T-helper 2 cell (primary cell): ENCODE measurements around the gene HES3.
"Not testable (repeated sequence)": the region's sequence is repeated elsewhere in the genome, so short reads cannot be mapped to it uniquely, and the experiment has no call there.

ENCODE experiments used
- DNase-seq, 5 experiments: peaks; one replicate each; pipeline versions ENCODE4 v3.0.0 to v3.0.0-alpha.2; 2012 to 2022

The HES3 gene

DNA sequence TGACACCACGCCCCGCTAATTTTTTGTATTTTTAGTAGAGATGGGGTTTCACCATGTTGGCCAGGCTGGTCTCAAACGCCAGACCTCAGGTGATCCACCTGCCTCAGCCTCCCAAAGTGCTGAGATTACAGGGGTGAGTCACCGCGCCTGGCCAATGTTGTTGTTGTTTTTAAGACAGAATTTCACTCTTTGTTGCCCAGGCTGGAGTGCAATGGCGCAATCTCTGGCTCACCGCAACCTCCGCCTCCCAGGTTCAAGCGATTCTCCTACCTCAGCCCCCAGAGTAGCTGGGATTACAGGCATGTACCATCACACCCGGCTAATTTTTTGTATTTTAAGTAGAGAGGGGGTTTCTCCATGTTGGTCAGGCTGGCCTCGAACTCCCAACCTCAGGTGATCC lies 24.3 kb upstream of the HES3 start:
- DNase-seq: not testable (repeated sequence)

DNA sequence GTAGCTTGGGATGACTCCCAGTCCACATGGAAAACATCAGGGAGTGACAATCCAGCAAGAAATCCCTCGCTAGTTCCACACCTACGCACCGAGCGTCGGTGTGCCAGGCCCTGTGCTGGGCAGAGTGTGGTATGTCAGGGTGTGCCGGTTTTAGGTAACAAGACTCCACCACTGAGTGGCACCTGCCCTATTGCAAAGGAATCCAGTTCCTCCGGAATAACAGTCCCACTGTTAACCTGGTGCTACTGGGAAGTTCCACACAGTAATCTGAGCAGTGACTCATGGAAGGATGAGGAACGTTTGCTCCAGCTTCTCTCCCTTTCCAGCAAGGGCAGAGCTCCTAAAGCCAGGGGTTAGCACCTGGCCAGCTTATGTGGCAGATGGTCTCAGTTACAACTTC lies 23.7 kb upstream of the HES3 start:
- DNase-seq: no peak

DNA sequence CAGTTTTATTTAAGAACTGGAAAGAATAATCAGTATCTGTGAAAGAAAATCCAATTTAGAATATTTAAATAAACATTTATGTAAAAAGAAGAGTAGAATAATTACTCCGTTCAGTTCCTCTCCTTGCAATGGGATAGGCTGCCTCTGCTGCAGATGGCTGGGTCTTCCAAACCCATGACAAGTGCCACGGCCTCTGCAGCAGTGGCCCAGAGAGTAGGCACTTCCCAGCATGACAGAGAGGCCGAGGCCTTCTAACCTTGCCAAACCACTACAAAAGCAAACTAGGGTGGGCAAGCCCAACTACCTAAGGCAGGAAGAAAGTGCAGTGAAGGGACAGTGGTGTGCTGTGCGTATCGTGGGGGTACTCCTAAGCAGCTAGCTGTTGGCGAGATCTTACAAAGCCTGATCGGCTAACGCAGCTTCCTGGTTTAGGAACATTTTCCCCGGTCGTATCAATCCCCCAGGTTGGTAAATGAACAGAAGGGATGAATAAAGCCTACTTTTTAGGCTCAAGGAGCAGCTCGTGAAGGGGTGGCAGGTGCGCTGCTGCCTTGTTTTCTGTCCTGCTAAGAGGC lies 22.7 kb upstream of the HES3 start:
- DNase-seq: no peak

DNA sequence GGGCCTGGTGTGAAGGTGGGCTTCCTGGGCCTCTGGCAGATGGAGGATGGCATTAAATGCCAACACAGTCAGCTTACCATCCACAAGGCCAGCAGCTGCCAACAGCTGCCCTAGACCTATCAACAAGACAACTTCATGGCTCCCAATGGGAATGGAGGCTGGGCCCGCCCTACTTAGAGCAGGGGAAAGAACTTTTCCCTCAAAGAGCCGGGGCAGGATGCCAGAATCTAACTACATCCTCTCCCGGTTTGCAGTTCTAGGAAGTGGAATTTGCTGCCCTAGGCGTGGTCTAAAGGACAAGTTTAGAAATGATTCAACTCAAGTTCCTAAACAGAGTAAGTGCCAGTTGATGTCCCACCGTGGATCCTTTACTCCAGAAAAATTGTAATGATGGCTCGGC lies 21.3 kb upstream of the HES3 start:
- no peak for DNase-seq

DNA sequence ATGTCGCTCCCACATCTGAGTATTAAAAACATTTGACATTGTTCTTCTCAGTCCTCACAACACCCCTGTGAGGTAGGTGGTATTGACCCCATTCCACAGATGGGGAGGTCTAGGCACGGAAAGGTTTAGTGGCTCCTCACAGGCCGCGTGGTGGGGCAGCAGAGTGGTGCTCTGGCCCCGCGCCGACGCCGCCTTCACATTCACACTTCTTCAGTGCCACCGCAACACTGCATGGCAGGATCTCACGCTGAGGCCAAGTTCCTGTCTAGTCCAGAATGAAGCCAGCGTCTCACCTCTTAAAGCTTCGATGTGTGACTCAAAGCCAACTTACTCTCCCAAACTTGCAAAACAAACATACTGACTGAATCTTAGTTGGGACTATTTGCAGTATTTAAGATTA lies 20.4 kb upstream of the HES3 start:
- DNase-seq: no peak

DNA sequence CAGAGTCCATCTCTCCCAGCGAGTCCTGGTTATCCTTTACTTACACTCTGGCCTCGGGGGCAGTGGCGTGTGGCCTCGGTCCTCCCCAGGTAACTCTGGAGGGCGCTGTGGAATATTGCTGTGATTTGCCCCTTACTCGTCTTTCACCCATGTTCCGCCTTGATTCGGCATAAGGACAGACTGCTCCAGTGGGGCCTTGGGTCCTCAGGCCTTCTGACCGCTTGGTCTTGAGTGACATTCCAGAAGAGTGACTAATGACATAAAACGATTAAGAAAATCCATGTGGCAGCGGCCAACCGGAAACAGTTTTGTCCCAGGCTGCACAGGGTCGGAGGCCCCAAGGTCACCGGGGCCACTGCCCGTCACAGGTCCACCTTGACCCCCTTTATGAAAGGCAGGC lies 19.3 kb upstream of the HES3 start:
- DNase-seq: no peak

DNA sequence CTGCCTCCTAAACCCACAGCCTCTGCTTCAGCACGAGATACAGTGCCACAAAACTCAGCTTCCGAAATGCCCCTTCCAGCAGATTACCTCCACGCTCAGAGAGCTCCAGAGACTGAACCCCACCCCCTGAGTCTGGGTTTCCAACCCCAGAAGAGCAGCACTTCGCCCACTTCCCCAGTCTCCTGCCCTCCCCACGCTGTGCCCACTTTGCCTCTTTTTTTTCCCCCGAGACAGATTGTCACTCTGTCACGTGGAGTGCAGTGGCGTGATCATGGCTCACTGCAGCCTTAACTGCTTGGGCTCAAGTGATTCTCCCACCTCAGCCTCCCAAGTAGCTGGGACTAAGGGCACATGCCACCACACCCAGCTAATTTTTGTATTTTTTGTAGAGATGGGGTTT lies 18.3 kb upstream of the HES3 start:
- no peak for DNase-seq

DNA sequence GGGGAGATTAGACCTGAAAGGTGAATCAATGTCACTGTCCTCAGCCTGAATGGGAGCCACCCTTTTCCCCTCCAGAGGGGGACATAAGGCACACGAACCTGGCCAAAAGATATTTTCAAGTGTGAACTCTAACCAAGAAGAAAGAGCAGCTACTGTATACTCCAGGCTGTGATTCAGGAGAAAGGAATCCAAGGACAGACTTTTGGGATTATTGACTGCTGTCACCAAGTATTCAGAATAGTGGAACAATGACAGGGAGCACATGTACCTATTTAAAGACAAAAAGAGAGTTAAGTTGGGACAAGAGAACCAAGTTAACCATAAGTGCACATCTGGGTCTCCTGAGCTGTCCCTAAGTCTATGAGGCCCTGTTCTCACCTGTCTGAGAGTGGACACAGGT lies 10.6 kb upstream of the HES3 start:
- DNase-seq: no peak

DNA sequence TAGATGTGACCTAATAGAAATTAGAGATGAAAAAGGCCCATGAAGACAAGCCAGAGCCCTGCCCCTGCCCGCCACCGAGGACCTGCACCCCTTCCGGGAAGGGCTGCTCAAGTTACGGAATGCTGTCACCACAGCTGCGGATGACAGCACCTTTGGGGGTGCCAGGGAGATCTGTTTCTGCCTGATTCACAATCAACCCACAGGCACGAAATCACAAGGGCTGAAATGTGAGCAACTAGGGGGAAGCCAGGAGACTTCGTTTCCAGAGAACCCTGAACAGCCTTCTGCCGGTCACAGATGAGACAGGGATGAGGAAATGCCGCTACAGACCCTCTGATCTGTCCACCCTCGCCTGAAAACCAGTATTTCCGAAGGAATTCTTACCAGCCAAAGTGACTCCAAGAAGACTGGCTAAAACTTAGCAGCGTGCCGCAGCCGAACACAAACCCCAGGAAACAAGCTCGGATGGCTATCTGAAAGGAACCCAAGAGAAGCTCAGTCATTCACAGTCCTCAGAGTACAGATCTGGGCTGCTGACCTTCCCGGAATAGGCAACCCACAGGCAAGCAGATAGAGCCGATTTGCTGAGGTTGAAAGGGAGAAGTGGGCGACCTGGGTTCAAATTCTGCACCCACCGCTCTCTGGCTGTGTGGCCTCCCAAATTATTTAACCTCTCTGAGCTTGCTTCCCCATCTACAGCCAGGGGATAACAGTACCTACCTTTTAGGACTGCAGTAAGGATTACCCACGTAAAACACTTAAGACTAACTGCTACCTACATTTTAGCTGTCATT lies 9.3 kb upstream of the HES3 start:
- DNase-seq: no peak

DNA sequence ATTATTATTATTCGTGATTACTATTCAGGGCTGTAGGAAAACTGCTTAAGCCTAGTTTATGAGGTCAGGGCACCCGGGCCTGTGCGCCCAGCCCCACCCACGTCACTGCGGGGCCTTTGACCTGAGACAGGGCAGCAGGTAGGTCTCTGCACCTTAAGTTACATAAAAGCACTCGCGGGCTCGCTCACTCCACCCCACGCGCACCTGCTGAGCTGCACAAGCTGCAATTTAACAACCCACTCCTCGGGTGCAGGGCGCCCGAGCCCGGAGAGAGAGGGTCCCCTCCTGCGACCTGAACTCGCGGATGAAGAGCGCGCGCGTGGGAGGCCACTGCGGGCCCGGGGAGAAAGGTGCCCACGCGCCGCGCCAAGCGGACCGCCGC lies 8.7 kb upstream of the HES3 start:
- peak in 1 of 5 experiments; percentile 24 for DNase-seq

DNA sequence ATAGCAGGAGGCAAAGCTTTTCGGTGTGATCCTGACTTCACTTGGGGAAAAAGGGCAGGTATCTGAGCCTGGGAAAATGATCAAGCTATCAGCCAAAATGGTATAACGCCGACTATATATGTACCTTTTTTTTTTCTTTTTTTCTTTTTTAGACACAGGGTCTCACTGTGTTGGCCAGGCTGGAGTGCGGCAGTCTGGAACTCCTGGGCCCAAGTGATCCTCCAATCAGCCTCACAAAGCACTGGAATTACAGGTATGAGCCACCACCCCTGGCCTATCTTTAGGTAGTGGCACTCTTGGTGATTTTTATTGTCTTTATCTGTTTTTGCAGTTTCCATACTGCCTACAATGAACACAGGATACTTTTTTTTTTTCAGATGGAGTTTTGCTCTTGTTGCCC lies 6.9 kb upstream of the HES3 start:
- no peak for DNase-seq

DNA sequence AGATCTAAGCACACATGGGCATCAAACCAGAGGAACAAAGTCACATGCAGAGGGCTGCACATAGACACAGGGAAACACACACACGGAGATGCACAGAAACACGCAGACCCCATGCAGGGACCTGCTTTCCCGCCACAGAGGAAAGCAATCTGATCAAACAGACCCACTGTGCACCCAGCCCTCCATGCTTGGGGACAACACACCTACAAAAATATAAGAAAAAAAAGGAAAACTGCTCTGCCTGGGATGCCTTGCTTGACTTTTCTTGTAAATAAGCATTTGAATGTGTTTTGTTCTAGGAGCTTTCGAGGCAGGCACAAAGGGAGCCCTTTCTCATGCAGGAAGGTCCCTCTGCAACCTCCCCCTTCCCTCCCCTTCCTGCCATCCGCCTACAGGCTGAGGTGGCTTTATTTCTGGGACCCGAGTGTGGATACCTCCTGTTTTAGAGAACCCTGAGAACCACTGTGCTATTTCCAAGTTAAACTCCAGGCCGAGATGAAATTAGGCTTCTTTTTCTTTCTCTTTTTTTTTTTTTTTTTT lies 4.7 kb upstream of the HES3 start:
- DNase-seq: no peak

DNA sequence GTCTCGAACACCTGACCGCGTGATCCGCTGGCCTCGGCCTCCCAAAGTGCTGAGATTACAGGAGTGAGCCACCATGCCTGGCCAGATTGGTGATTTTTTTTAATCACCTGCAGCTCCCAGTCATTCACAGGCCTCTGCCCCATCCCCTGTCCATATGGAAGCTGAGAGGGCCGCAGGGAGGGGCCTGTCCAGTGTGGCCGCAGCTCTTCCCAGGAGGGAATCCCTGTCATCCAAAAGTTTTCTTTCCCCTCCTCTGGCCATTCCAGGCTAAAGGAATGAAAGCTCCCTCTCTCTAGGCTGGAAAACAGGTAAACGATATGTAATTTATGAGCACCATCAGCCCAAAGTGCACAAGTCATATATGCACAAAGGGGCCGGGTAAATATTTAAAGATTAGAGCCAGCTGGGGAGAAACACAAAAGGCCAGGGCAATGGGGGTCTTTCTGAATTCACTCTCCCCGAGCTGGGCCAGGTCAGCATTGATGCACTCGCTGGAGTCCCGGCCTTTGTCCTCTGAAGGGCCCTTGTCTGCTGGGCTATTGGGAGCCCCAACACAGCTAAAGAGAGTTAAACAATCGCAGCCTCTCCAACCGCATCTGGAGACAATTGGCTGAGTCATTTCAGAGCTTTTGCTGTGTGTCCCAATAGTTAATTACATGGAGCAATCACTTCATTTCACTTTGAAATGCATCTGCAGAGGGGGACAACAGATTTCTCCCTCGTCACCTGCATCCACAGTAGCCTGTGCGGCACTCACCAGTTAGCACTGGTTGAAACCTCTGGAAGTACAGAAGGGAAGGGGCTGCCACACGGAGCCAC lies 3.8 kb upstream of the HES3 start:
- no peak for DNase-seq

DNA sequence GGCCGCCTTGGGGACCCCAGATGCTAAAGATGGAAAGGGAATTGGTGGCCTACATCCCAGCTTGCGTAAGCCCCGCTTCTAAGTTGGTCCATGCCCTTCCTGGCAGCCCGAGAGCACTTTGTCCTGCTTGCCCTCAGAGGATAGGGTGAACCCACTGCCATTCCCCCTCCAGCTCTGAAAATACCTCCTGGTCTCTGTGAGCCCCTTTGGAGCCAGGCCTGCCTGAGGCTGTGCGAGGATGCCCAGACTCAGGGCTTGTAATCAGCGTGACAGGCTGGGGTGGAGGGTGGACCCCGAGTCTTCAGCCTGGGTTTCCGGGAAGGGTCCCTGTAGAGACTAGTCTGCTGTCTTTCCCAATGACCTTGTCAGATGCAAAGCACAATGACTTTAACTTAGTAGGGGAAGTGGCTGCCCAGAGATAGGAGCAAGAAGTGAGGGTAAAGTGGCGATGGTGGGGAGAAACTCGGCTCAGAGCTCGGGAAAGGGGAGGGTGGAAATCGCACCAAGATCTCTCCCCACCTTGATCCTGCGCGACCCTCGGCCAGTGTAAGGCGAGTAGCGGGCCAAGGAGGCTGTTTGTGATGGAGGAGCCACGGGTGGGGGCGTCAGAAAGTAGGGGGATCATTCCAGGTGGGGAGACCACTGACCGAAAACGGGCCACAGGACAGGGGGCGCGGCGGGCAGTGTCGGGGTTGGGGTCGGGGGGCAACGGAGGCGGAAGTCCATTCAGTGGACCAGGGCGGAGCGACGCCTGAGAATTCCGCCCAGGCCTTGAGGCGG lies 2.7 kb upstream of the HES3 start:
- no peak for DNase-seq

DNA sequence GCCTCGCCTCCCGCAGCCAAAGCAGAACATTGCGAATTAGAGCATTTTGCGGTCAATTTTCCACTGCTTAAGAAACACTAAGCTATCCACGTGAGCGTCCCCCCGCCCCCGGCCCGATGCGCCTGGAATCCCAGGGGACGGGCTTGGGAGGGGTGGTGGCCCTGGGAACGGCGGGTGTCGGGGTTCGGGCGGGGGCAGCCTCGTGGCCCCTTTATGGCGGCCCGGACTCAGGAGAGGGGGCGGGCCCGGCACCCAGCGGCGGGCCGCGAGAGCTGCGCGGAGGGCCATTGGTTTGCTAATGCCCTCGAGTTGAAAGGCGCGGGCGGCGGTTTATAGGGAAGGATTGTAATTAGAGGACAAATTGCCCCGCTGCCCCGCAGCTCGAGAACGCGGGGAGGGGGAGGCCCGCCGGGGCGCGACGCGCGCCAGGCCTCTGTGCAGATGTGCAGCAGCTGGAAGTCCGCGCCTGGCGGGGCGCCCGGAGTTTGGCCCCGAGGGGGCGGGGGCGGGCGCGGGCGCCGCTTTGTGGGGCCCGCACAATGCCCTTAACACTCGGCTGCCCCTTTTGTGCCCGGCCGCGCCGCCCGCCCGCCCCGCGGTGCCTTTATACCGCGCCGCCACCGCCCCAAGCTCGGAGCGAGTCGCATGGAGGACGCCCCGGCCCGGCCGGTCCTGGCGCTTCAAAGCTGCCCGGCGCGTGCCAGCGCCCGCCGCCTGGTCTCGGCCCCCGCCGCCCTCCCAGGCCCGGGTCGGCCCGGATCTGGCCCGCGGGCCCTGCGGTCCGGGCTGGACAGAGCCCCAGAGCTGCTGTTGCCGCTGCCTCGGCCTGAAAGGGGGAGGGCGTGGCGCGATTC lies 1.9 kb upstream of the HES3 start:
- no peak for DNase-seq

DNA sequence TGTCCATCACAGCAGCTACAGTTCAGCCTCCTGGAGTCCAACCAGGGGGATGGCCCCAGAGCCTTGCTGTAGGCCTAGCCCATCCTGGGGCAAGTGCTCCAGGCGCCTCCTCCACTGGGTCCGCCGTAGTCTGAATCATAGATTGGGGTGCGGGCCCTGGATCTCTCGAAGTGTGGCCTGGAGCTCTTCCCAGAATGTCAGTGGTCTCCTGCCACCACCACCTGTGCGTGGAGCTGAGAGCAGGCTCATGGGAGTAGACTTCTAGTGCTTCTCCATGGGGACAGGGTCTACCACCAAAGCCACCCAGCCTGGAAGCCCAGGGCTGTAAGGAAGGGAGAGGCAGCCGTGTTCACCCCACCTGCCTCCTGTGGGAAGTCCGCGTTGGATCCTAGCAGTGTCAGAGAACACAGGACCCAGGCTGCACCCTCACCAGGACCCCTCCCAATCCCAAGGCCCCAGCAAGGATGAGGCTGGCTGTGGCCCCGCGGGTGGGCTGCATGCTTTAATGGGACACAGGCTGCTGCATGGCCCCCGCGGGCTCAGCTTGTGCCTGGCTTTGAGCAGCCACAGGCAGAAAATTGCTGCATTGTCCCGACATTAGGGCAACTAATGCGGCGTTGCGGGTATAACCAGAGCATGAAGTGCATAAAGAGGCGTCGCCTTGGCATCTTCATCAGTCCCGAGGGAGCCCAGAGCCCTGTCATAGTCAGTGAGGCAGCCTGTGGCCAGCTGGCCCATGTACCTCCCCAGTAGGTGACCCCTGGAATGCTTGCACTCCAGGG lies 735 bp upstream of the HES3 start:
- no peak for DNase-seq

DNA sequence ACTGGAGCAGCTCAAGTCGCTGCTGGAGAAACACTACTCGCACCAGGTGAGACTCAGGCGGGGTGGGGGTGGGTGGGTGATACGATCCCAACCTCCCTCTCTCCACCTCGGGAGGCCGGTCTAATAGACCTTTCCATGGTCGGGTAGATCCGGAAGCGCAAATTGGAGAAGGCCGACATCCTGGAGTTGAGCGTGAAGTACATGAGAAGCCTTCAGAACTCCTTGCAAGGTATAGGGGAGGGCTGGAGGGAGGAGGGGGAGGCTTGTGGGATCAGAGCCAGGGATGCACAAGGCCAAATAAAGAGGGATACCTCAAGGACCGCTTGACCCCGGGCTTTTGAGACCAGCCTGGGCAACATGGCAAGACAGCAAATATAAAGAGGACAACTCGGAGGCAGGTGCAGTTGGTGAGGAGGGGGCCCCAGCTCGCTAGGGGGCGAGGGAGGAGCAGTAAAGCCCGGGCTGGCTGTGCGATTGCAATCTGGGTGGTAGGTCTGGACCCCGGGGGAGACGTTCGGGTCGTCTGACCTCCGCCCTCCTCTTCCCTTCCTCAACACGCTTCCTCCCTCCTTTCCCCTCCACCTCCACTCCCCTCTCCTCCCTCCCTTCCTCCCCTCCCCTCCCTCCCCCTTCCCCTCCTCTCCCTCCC lies 546 bp downstream of the HES3 start:
- no peak for DNase-seq

DNA sequence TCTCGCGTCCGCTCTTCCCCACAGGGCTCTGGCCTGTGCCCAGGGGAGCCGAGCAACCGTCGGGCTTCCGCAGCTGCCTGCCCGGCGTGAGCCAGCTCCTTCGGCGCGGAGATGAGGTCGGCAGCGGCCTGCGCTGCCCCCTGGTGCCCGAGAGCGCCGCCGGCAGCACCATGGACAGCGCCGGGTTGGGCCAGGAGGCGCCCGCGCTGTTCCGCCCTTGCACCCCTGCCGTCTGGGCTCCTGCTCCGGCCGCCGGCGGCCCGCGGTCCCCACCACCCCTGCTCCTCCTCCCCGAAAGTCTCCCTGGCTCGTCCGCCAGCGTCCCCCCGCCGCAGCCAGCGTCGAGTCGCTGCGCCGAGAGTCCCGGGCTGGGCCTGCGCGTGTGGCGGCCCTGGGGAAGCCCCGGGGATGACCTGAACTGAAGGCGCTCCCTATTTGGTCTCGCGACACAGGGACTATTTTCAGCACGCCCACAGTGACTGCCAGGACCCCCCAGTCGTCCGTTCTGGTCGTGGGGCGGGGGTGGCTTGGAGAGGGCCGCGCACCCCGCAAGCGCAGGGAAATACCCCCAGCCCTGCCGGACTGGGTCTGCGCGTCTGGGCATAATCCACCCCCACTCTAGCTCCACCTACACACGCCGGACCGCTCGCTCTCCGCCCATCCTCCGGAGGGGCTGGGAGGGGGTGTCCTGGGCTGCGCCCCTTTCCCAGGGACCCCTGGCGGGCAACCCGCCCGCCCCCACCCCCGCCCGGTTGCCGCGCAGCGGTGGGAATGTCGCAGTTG lies 1.3 kb downstream of the HES3 start:
- DNase-seq: peak; percentile 61 to 79 (median 72)

DNA sequence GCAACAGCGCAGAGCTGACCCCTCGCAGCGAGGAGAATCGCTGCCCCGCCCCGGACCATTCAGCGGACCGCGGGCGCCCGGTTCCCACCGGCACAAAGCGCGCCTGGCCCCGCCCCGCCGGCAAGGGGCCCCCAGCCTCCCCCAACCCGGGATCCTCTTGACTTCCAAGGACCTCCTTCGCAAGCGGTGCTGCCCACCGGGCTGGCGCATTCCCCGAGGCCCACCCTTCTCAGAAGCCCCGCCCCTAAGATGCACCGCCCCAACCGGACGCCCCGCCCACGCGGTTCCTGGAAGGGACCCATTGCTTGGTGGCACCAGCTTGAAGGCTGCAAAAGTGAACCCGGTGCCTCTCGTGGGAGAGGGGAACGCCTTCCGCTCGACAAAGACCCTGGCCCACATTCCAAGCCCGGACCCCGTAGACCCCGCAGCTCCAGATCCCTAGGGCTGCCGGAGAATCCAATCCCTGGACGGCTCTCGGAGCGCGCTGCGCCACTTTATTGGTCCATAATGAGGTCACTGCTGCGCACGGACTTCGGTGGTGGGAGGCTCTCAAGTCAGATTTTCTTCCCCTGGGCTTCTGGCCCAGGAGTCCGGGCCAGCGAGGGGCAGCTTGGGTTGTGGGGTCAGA lies 2.0 kb downstream of the HES3 start:
- peak in 4 of 5 experiments; percentile 21 to 37 (median 29) for DNase-seq
